ENCODE data around the gene CD247. TPM values are rescaled to one million over a fixed set of nuclear protein-coding genes. Genes with fewer than 3 reads are reported as not detected.

Gene CD247
- total and polyA plus RNA-seq, 9 of the 15 experiments (the other 6 are each of a cell fraction or from before 2014, with no cell fraction given): 0.08 to 0.42 (median 0.28) TPM; not detected in 5

DNA sequence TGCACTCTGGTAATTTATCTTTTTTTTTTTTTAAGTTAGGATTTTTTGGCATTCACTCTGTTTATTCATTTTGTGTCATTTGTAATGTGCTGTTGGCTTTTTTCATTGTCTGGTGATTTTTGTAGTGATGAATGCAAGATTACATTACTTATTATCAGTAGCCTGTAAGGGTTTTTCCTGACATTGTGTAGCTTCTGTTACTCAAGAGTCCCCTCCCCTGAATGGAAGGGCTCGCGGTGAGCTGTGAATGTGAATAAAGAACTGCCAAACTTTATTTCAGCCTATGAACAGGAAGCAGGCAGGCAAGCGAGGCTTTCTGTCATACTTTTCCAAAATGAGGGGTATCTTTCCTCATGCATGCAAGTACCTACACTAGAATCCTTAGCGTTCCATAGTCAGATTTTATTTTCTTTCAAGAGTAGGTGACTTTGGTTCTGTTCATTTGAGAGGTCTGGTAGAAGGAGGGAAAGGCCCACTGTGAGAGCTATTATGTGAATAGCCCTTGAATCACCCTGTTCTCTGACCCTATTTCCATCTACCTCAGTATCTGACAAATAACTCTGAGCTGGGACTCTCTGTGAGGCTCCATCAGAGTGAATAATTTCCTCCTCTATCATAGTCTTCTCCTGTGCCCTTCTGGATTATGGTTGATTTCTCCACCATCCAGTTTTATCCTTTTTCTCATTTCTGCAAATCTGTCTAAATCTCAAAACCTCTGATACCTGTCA, 114.0 kb downstream of the CD247 start:
- intact Hi-C loops (cut with micrococcal nuclease) (loop anchor here (5.0 kb wide), 1 partner anchor 153 kb away; no protein-coding TSS in a partner anchor), in situ Hi-C loops (cut with MboI) (no loop called here)
- Histone ChIP-seq H3K4me2 (ENCODE audit: insufficient read depth, low read length) (no peak overlapping the region), H3K9me1 (ENCODE audit: control insufficient read depth, insufficient read depth, low read length) (no peaks in the 10 kb centered on the region), H2AFZ (ENCODE audit: low read depth, low read length) (no peak overlapping the region), H3K79me2 (ENCODE audit: control insufficient read depth, insufficient read depth, low read length) (no peaks in the 10 kb centered on the region), H4K20me1 (replicated peaks; ENCODE audit: control insufficient read depth, insufficient read depth, low read length) (no peaks in the 10 kb centered on the region), H3K9me3 (replicated peaks; ENCODE audit: control insufficient read depth, insufficient read depth, low read depth, low read length) (no peaks in the 10 kb centered on the region), H3K4me3 (no peak overlapping the region), H3K27ac (ENCODE audit: extremely low read depth, low read depth, low read length) (no peak overlapping the region), H3K36me3 (ENCODE audit: control insufficient read depth, insufficient read depth, low read length) (peaks cover 32% of the 10 kb centered on the region; the same call in 2 of the 3 replicates), H3K9ac (ENCODE audit: insufficient read depth in 1 of 2, low read depth in 2 of 2, low read length in 2 of 2) (no peak overlapping the region), H3K4me1 (replicated peaks in 1 of 2; ENCODE audit: control insufficient read depth in 2 of 2, insufficient read depth in 2 of 2, low read length in 2 of 2) (no peaks in the 10 kb centered on the region), H3K27me3 (ENCODE audit: control insufficient read depth in 2 of 2, insufficient read depth in 2 of 2, low read length in 2 of 2) (no peaks in the 10 kb centered on the region)
- POLR2A ChIA-PET: interaction anchor here (1.1 kb wide), 1 partner anchor 14 kb away, joined by 3 read pairs; no protein-coding TSS in a partner anchor
- ATAC-seq (no peak), FAIRE-seq (no peak), DNase-seq (ENCODE audit: extremely low read depth in 1 of 4, low spot score in 3 of 4) (no peak)
- TF ChIP-seq CBFB (CRISPR knock-in tag; IDR thresholded peaks at IDR 0.05) (no peak), SMAD3 (CRISPR knock-in tag; conservative IDR thresholded peaks at IDR 0.05) (no peak), SIRT6 (IDR thresholded peaks at IDR 0.05; ENCODE audit: low read depth, low read length) (no peak), FOXJ3 (CRISPR knock-in tag; IDR thresholded peaks at IDR 0.05) (no peak), ARNT (IDR thresholded peaks at IDR 0.05) (no peak), CEBPB (tag; IDR thresholded peaks at IDR 0.05) (no peak), ZNF384 (IDR thresholded peaks at IDR 0.05; ENCODE audit: low read depth, low read length) (no peak), ZNF780A (CRISPR knock-in tag; IDR thresholded peaks at IDR 0.05) (no peak), STAT5A (IDR thresholded peaks at IDR 0.05; ENCODE audit: borderline replicate concordance, low read length) (no peak), NFRKB (IDR thresholded peaks at IDR 0.05; ENCODE audit: low read depth) (no peak), NR2F6 (CRISPR knock-in tag; IDR thresholded peaks at IDR 0.05) (no peak)
- TF ChIP-seq, protein P1, sequence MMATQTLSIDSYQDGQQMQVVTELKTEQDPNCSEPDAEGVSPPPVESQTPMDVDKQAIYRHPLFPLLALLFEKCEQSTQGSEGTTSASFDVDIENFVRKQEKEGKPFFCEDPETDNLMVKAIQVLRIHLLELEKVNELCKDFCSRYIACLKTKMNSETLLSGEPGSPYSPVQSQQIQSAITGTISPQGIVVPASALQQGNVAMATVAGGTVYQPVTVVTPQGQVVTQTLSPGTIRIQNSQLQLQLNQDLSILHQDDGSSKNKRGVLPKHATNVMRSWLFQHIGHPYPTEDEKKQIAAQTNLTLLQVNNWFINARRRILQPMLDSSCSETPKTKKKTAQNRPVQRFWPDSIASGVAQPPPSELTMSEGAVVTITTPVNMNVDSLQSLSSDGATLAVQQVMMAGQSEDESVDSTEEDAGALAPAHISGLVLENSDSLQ (IDR thresholded peaks at IDR 0.05): no peak
- WGBS (ENCODE audit: insufficient coverage, low coverage, missing lambda C conversion rate): 69% methylated on average over 4 of the region's 4 CpGs
- no TSS peak for BruUV-seq (replicated peaks)
- CTCF ChIA-PET (ENCODE audit: low intra/inter-chr PET ratio): no interaction called here
